GM21390 (cell line): ENCODE measurements around the gene ARIH2.

Source experiments
- ATAC-seq: cut with Tn5 transposase; IDR thresholded peaks from one replicate; pipeline ENCODE4 v1.9.1; 2021; ENCODE audit not compliant: unreplicated experiment

The ARIH2 gene

GRCh38 chr3:48928679-48929078 is 10.0 kb downstream of the ARIH2 start:
- no peak for ATAC-seq

DNA sequence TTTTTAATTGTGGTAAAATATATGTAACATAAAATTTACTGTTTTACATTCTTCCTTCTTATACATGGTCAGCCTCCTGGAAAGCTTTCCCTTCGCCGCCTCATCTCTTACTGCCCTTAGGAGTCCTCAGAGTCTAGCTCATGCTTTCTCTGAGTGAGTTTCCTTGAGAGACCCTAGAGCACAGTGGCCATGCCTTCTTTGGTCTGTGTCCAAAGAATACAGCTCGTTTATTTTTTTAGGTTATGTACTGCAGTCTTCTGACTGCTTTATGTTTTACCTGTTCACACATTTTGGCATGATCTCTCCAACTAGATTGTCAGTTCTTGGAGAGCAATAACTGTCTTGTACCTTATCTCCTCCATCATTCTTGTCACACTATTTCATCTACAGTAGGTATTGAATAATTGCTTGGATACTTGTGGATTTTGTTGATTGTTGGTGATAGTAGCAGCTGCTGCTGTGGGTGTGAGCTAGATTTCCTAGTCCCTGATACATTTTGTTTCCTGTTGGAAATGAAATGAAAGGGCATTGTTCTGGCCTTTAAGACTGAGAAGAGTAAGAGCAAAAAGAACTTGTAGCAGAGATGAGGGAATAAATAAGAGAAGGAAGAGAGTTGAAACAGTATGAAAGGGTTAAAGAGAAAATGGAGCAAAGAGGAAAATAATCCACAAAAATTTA is 10.9 kb downstream of the ARIH2 start:
- no peak for ATAC-seq

- no peak for ATAC-seq
Measured at GRCh38 chr3:48930590-48930989, 11.9 kb downstream of the ARIH2 start.

- ATAC-seq, result no peak
Measured at GRCh38 chr3:48931944-48932580, 13.4 kb downstream of the ARIH2 start.

DNA sequence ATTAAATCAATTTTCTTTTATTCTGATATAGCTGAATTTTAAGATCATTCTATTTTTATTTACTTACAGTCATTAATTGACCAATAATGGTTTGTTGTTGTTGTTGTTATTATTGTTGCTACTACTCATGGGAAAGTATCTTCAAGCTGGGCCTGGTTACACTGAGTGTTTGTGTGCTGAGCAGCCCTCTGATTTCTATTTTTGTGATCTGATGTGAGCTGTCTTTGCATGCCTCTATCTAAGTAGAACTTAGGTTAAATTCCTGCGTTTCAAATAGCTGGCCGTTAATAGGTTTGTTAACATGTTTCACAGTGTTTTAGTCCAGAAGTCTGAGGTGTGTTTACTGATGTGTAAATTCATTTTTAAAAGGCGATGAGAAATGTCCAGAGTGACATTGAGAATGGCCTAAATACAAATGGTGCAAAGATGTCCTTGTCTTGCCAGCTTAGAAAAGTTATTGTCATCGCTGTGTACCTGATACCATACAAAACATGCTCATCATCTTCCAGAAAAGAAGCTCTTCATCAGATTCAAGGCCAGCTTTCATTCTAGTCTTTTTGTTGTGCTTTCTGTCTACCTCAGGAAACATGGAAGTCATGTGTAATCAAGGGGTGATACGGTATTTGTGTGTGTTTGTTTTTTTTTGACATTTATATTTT is 15.8 kb downstream of the ARIH2 start:
- no peak for ATAC-seq

- ATAC-seq, result no peak
Measured at GRCh38 chr3:48935530-48935929, 16.9 kb downstream of the ARIH2 start.

DNA sequence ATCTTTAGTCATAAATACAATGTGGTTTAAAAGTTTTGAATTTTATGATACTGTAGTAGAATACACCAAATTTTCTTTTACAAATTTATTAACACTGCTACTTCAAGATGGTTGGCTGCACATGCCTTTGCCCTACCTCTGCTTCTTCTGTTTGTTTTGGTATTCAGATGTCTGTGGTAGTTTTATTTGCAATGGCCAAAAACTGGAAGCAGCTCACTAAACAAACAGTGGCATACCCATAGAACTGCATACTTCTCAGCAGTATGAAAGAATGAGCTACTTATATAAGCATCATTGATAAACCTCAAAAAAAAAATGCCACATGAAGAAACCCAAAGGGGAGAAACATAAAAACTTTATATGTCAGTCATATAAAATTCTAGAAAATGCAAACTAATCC is 19.5 kb downstream of the ARIH2 start:
- no peak for ATAC-seq

DNA sequence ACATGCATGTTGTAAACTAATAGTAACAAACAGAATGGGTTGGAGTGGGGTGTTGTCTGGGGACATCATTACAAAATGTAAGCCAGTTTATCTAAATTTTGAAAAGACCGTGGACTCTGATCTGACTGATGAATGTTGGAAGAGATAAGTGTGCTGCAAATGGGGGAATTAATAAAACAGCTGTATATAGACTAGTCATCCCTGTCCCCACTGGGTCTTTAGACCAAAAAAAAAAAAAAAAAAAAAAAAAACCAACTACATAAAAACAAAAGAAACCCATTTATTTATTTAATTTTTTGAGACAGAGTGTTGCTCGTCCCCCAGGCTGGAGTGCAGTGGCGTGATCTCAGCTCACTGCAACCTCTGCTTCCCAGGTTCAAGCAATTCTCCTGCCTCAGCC is 20.0 kb downstream of the ARIH2 start:
- ATAC-seq, result no peak

- no peak for ATAC-seq
Measured at GRCh38 chr3:48945432-48945831, 26.8 kb downstream of the ARIH2 start.

GRCh38 chr3:48945891-48946549 is 27.4 kb downstream of the ARIH2 start:
- ATAC-seq, result no peak

- ATAC-seq, result no peak
Measured at GRCh38 chr3:48949376-48949717, 30.7 kb downstream of the ARIH2 start.

DNA sequence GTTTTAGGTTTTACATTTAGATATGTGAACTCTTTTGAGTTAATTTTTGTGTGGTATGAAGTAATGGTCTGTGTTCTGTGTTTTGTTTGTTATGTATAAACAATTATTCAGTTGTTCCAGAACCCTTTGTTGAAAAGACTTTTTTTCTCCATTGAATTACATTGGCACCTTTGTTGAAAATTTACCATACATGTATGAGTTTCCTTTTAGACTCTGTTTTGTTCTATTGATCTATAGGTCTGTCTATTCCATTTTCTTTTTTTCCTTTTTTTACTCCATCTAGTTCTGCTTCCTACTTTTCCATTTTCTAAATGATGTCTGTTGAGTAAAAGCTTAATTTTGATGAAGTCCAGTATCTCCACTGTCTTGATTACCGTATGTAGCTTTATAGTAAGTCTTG is 31.4 kb downstream of the ARIH2 start:
- ATAC-seq, result no peak

DNA sequence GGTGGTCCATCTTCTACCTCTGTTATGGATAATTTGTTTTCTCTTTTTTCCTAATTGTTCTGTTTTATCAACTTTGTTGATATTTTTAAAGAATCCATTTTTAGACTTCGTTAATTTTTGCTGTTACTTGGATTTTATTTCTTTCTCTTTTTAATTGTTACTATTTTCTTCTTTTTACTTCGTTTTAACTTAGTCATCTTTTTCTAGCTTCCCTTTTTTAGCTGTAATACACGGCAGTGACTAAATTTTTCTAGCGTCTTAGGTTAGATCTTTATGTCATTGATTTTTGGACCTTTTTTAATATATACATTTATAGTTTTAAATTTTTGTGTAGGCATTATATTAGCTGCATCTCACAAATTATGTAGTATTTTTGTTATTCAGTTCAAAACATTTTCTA is 33.1 kb downstream of the ARIH2 start:
- ATAC-seq, result no peak

DNA sequence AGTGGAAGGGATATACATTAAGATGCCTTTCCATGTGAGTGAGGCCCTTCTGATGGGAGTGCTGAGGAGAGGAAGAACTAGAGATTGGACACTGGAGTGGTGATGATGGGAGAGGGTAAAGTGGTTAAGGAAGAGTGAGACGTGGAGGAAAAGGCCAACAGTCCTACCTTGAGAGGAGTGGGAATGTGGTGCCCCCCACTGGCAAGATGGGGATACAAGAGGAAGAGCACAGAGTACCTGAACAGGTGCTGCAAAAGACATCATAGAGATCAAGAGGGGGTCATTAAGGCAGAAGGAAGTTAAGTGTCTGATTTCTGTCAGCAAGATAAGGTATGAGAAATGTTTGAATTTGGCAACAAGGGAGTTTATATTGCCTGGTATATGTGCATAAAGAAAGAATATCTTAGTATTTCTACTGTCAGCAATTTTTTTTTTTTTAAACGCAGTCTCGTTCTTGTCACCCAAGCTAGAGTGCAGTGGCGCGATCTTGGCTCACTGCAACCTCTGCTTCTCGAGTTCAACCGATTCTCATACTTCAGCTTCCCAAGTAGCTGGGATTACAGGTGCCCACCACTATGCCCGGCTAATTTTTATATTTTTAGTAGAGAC is 34.0 kb downstream of the ARIH2 start:
- ATAC-seq, result no peak

GRCh38 chr3:48957006-48957705 is 38.5 kb downstream of the ARIH2 start:
- no peak for ATAC-seq

- no peak for ATAC-seq
Measured at GRCh38 chr3:48960841-48961413, 42.3 kb downstream of the ARIH2 start.

GRCh38 chr3:48962340-48962739 is 43.7 kb downstream of the ARIH2 start:
- ATAC-seq, result no peak

- no peak for ATAC-seq
Measured at GRCh38 chr3:48962939-48963338, 44.3 kb downstream of the ARIH2 start.

GRCh38 chr3:48963591-48963990 is 44.9 kb downstream of the ARIH2 start:
- ATAC-seq, result no peak

DNA sequence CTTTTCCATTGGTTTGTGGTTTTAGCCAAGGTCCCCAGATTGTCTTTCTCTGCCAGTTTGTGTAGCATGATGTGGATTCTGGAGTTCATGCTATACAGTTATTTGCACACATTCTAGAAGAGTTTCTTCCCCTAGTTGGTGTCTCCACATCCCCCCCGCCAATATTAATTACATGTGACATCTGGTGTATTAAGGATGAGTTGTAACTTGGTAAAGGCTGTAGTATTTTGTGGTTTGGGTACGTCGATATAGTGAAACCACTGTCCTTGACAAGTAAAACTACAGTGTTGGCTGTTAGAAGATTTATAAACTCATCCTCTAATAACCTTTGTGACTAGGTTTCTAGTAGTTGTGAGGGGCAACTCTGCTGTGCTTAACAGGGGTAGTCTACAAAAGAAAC is 47.7 kb downstream of the ARIH2 start:
- ATAC-seq, result no peak
